GM12878 (cell line): ENCODE measurements around the gene OGFOD3. TPM values are rescaled to one million over a fixed set of nuclear protein-coding genes. Genes with fewer than 3 reads are reported as not detected.

ENCODE experiments used
- ATAC-seq: fragments of 200-7000 bp; cut with Tn5 transposase; 3 replicates; pipeline ENCODE4 v1.9.1; 2020; ENCODE audit warnings: mild to moderate bottlenecking, moderate library complexity
- BruUV-seq: library from RNA; stranded (reverse); fragments of 400-500 nt; replicated peaks from 2 replicates; lab custom pipeline; 2021; lab: Mats Ljungman, UMichigan
- CTCF ChIA-PET: fragments of 300-600 bp; sonication (Branson Sonifier 250); formaldehyde crosslinking; extraction: SDS; loops from one replicate; lab custom pipeline; 2021; ENCODE audit warnings: inconsistent platforms; lab: Yijun Ruan, JAX
- POLR2A ChIA-PET: fragments of 350-600 bp; formaldehyde crosslinking; extraction: SDS; loops from one replicate; lab custom pipeline; 2021; ENCODE audit warnings: inconsistent platforms; lab: Charles Lee
- RAD21 ChIA-PET: fragments of 300-600 bp; sonication (Branson Sonifier 250); formaldehyde crosslinking; loops from one replicate; lab custom pipeline; 2023; ENCODE audit warnings: antibody characterized with exemption; ENCODE audit not compliant: unreplicated experiment; lab: Charles Lee
- SMC1A ChIA-PET: fragments of 300-600 bp; sonication (Branson Sonifier 250); formaldehyde crosslinking; loops from one replicate; lab custom pipeline; 2023; ENCODE audit not compliant: unreplicated experiment, uncharacterized antibody; lab: Charles Lee
- DNase-seq: peaks from one replicate; pipeline ENCODE4 v3.0.0-alpha.2; 2011; ENCODE audit warnings: low read depth, low spot score
- FAIRE-seq: peaks from 3 replicates; lab custom pipeline; 2011; peaks lifted over from hg19 to GRCh38; lab: Jason Lieb, UNC
- H2AFZ ChIP-seq: 2 replicates; pipeline ENCODE4 v1.6.0; 2011; ENCODE audit warnings: low read depth, low read length, control low read depth; ENCODE audit not compliant: control insufficient read depth
- H3K27ac ChIP-seq: 2 replicates; pipeline ENCODE4 v1.5.1; 2011; ENCODE audit warnings: control low read depth; ENCODE audit not compliant: control insufficient read depth, insufficient read depth
- H3K27me3 ChIP-seq, 2 experiments: replicated peaks in 1 of 2; 2 replicates each; pipeline versions ENCODE4 v1.6.0 to v1.6.1; 2011; ENCODE audit warnings: low read length in 1 of 2; ENCODE audit not compliant: control insufficient read depth in 2 of 2, insufficient read depth in 2 of 2
- H3K36me3 ChIP-seq, 2 experiments: 2 replicates each; pipeline ENCODE4 v1.5.1; 2011; ENCODE audit warnings: low read length in 1 of 2; ENCODE audit not compliant: control insufficient read depth in 2 of 2, insufficient read depth in 2 of 2
- H3K4me1 ChIP-seq: 2 replicates; pipeline ENCODE4 v1.6.1; 2011; ENCODE audit warnings: mild to moderate bottlenecking, low read length, moderate library complexity, mixed read lengths; ENCODE audit not compliant: control insufficient read depth, insufficient read depth
- H3K4me2 ChIP-seq: 2 replicates; pipeline ENCODE4 v1.6.0; 2011; ENCODE audit warnings: control low read depth; ENCODE audit not compliant: control insufficient read depth, insufficient read depth
- H3K4me3 ChIP-seq: fragments of 200-600 bp; sonication (generic); 2 replicates; pipeline ENCODE4 v1.5.1; 2016
- H3K79me2 ChIP-seq: 2 replicates; pipeline ENCODE4 v1.6.0; 2011; ENCODE audit warnings: low read length; ENCODE audit not compliant: control insufficient read depth, insufficient read depth
- H3K9ac ChIP-seq: 2 replicates; pipeline ENCODE4 v1.8.0; 2011; ENCODE audit warnings: low read length, control low read depth, mixed read lengths; ENCODE audit not compliant: control insufficient read depth, insufficient read depth
- H3K9me3 ChIP-seq: replicated peaks from 3 replicates; pipeline ENCODE4 v1.5.1; 2011; ENCODE audit warnings: mild to moderate bottlenecking, low read length; ENCODE audit not compliant: control insufficient read depth, insufficient read depth
- H4K20me1 ChIP-seq: 2 replicates; pipeline ENCODE4 v1.6.0; 2011; ENCODE audit not compliant: control insufficient read depth, insufficient read depth
- ETV6 ChIP-seq, 2 experiments: fragments of 450-650 bp in 1 of 2; IDR thresholded peaks in 1 of 2; conservative IDR thresholded peaks in 1 of 2; 2 replicates each; pipeline ENCODE4 v1.6.1; 2014; ENCODE audit warnings: antibody characterized with exemption in 1 of 2, borderline replicate concordance in 1 of 2, low read depth in 1 of 2, mild to moderate bottlenecking in 1 of 2, moderate library complexity in 1 of 2
- HDAC6 ChIP-seq: fragments of 200-600 bp; sonication (generic); IDR thresholded peaks from one replicate; pipeline ENCODE4 v1.8.0; 2017; ENCODE audit warnings: antibody characterized with exemption; ENCODE audit not compliant: unreplicated experiment
- POLR2AphosphoS2 ChIP-seq: IDR thresholded peaks from 2 replicates; pipeline ENCODE4 v1.6.1; 2011; ENCODE audit warnings: low read depth, mild to moderate bottlenecking, low read length, improper control_type of control experiment, moderate library complexity
- STAT1 ChIP-seq: fragments of 450-650 bp; conservative IDR thresholded peaks from 2 replicates; pipeline ENCODE4 v1.6.1; 2014; ENCODE audit warnings: antibody characterized with exemption, mild to moderate bottlenecking
- ZNF274 ChIP-seq: IDR thresholded peaks from one replicate; pipeline ENCODE4 v1.8.0; 2011; ENCODE audit not compliant: insufficient read length, insufficient read depth
- WGBS: methylation state at CpG from one replicate; pipeline ENCODE4 v1.1.6; 2016; ENCODE audit warnings: low lambda C conversion rate; ENCODE audit not compliant: insufficient replicate concordance, insufficient coverage; ENCODE audit errors: missing lambda C conversion rate; 5-methylcytosine and 5-hydroxymethylcytosine counted together
- in situ Hi-C: fragments of 300-500 bp; cut with MboI; formaldehyde crosslinking; loops from 9 replicates; pipeline ENCODE4 v1.14.3; 2018; ENCODE audit warnings: mixed read lengths
- intact Hi-C: fragments of 100-400 bp; cut with micrococcal nuclease; formaldehyde crosslinking; loops from one replicate; pipeline ENCODE4 v1.14.2; 2022; ENCODE audit not compliant: unreplicated experiment
- polyA plus RNA-seq, 11 experiments: library from polyadenylated mRNA; depleted of rRNA in 4 of 11; unstranded in 6 of 11; stranded (reverse) in 5 of 11; fragments of >200 nt; fragmentation: Nextera tagmentation in 4 of 11; fragmentation: Illumina TruSeq in 1 of 11; extraction: Ambion mirVana in 4 of 11; extraction: Trizol in 1 of 11; gene quantifications; 1 replicate in 1 of 11; 2 replicates in 10 of 11; pipeline versions ENCODE4 v1.2.1 to v1.2.3, GENCODE V29; 2011 to 2016; ENCODE audit warnings: inconsistent platforms in 2 of 11, missing spikeins in 2 of 11, low read depth in 1 of 11
- total RNA-seq, 4 experiments: library from RNA; depleted of rRNA in 3 of 4; stranded (reverse); fragments of >200 nt in 3 of 4; fragmentation: Illumina TruSeq in 1 of 4; extraction: Trizol in 1 of 4; gene quantifications; 2 replicates each; pipeline versions ENCODE4 v1.2.1 to v1.2.3, GENCODE V29; 2013 to 2021

OGFOD3 gene
- total and polyA plus RNA-seq, 10 of the 15 experiments (the other 5 are each of a cell fraction or from before 2014, with no cell fraction given), result 0.48 to 28.4 (median 18.3) TPM

DNA sequence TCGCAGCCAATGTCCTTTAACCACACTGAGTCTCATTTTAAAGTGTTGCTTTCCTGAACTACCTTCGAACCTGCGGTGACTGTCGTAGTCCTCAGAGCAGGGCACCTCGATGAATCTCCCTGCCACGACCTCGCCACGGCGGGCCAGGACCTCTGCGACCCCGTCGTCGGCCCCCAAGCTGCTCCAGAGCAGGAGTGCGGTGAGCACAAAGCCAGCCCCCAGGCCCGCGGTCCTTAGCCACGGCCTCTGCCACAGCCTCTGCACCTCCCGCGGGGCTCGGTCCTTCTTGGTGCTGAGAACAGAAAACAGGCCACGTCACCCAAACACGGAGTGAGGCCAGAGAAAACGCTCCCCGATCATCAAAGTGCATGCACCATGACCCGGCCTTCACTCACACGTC is 3.0 kb downstream of the OGFOD3 start:
- FAIRE-seq (no peak), ATAC-seq (no peak), DNase-seq (no peak)
- TSS peak; percentile 57 for BruUV-seq
- Histone ChIP-seq H4K20me1 (peaks cover 5% of the 10 kb centered on the region), H3K4me3 (no peak overlapping the region), H3K79me2 (peaks cover 2% of the 10 kb centered on the region; the same call in 1 of the 2 replicates), H3K9ac (no peak overlapping the region), H3K27me3 (no peaks in the 10 kb centered on the region), H3K4me1 (0 out of 2 replicates have a peak, but pooled peaks cover 5% of the 10 kb centered on the region), H3K9me3 (no peaks in the 10 kb centered on the region), H3K27ac (no peak overlapping the region), H3K4me2 (no peak overlapping the region), H3K36me3 (no peaks in the 10 kb centered on the region; a peak in 1 of 4 replicates), H2AFZ (no peak overlapping the region)
- SMC1A ChIA-PET, result interaction anchor here (2.0 kb wide), 1 partner anchor 63 kb away, joined by 8 read pairs; no protein-coding TSS in a partner anchor
- in situ Hi-C loops (no loop called here), intact Hi-C loops (no loop called here)
- 95% methylated on average over 26 of the region's 26 CpGs for WGBS
- no peak for TF ChIP-seq POLR2AphosphoS2
- TF ChIP-seq HDAC6, result no peak
- TF ChIP-seq ETV6 (conservative IDR thresholded peaks at IDR 0.05 in 1 of 2, IDR thresholded peaks at IDR 0.05 in 1 of 2; ENCODE audit: borderline replicate concordance in 1 of 2, low read depth in 1 of 2), result no peak
- TF ChIP-seq STAT1, result no peak
- TF ChIP-seq ZNF274, result no peak
- RAD21 ChIA-PET, result interaction anchor here (1.3 kb wide), 1 partner anchor 58 kb away, joined by 3 read pairs; no protein-coding TSS in a partner anchor
- CTCF ChIA-PET, result interaction anchor here (1.0 to 4.1 kb wide), 3 partner anchors 63 to 115 kb away, joined by 3 to 22 read pairs (median 7); no protein-coding TSS in a partner anchor
- POLR2A ChIA-PET, result no interaction called here
